HEK293T (cell line): ENCODE results near the gene CTIF.

Experiments
- CTCF ChIA-PET: fragments of 350-600 bp; formaldehyde crosslinking; extraction: SDS; loops from one replicate; lab custom pipeline; 2021; ENCODE audit warnings: antibody characterized with exemption, inconsistent platforms; lab: Yijun Ruan, JAX
- POLR2A ChIA-PET: fragments of 350-600 bp; formaldehyde crosslinking; extraction: SDS; loops from one replicate; lab custom pipeline; 2020; ENCODE audit warnings: antibody characterized with exemption, inconsistent platforms; lab: Yijun Ruan, JAX
- DNase-seq: peaks from one replicate; pipeline ENCODE4 v3.0.0; 2012; ENCODE audit warnings: mixed read lengths; ENCODE audit errors: extremely low spot score
- ARNT ChIP-seq: fragments of 450-650 bp; IDR thresholded peaks from 2 replicates; pipeline ENCODE4 v1.6.1; 2017; ENCODE audit warnings: mild to moderate bottlenecking
- BHLHE40 ChIP-seq: fragments of 450-650 bp; IDR thresholded peaks from 2 replicates; pipeline ENCODE4 v1.6.1; 2016; ENCODE audit warnings: mild to moderate bottlenecking, moderate library complexity, borderline replicate concordance
- CTBP1 ChIP-seq: fragments of 450-650 bp; IDR thresholded peaks from 2 replicates; pipeline ENCODE4 v1.6.1; 2016; ENCODE audit warnings: borderline replicate concordance
- ELF4 ChIP-seq: fragments of 450-650 bp; IDR thresholded peaks from 2 replicates; pipeline ENCODE4 v1.6.1; 2017; ENCODE audit warnings: antibody characterized with exemption
- FOXA1 ChIP-seq: fragments of 450-650 bp; IDR thresholded peaks from 2 replicates; pipeline ENCODE4 v1.6.1; 2016; ENCODE audit warnings: mild to moderate bottlenecking
- FOXK2 ChIP-seq: fragments of 450-650 bp; IDR thresholded peaks from 2 replicates; pipeline ENCODE4 v1.6.1; 2016; ENCODE audit warnings: mild to moderate bottlenecking
- FOXM1 ChIP-seq: fragments of 450-650 bp; IDR thresholded peaks from 2 replicates; pipeline ENCODE4 v1.6.1; 2017; ENCODE audit warnings: mild to moderate bottlenecking, borderline replicate concordance
- HDGF ChIP-seq: fragments of 450-650 bp; IDR thresholded peaks from 2 replicates; pipeline ENCODE4 v1.6.1; 2017; ENCODE audit warnings: antibody characterized with exemption, borderline replicate concordance
- L3MBTL2 ChIP-seq: fragments of 450-650 bp; conservative IDR thresholded peaks from 2 replicates; pipeline ENCODE4 v1.6.1; 2016; ENCODE audit warnings: mild to moderate bottlenecking
- LEF1 ChIP-seq: fragments of 450-650 bp; IDR thresholded peaks from 2 replicates; pipeline ENCODE4 v1.6.1; 2017; ENCODE audit warnings: mild to moderate bottlenecking, borderline replicate concordance
- NFRKB ChIP-seq: fragments of 450-650 bp; IDR thresholded peaks from 2 replicates; pipeline ENCODE4 v1.6.1; 2016; ENCODE audit warnings: mild to moderate bottlenecking, moderate library complexity
- SP1 ChIP-seq: fragments of 450-650 bp; IDR thresholded peaks from 2 replicates; pipeline ENCODE4 v1.6.1; 2017
- SUZ12 ChIP-seq: fragments of 450-650 bp; IDR thresholded peaks from 2 replicates; pipeline ENCODE4 v1.6.1; 2016; ENCODE audit warnings: mild to moderate bottlenecking
- TARDBP ChIP-seq: fragments of 450-650 bp; IDR thresholded peaks from 2 replicates; pipeline ENCODE4 v1.6.1; 2016
- ZNF384 ChIP-seq: fragments of 450-650 bp; IDR thresholded peaks from 2 replicates; pipeline ENCODE4 v1.6.1; 2016
- TF ChIP-seq, protein P1 (sequence below): fragments of 450-650 bp; IDR thresholded peaks from 2 replicates; pipeline ENCODE4 v1.6.1; 2016

Gene CTIF

GRCh38 chr18:48899558-48900174 lies 360.8 kb downstream of the CTIF start:
- DNase-seq, result no peak
- TF ChIP-seq LEF1 (no peak), ARNT (no peak), NFRKB (no peak), FOXK2 (no peak), HDGF (no peak), BHLHE40 (no peak), ELF4 (no peak), FOXA1 (no peak), SUZ12 (no peak), L3MBTL2 (no peak), TARDBP (no peak)
- TF ChIP-seq, protein P1, sequence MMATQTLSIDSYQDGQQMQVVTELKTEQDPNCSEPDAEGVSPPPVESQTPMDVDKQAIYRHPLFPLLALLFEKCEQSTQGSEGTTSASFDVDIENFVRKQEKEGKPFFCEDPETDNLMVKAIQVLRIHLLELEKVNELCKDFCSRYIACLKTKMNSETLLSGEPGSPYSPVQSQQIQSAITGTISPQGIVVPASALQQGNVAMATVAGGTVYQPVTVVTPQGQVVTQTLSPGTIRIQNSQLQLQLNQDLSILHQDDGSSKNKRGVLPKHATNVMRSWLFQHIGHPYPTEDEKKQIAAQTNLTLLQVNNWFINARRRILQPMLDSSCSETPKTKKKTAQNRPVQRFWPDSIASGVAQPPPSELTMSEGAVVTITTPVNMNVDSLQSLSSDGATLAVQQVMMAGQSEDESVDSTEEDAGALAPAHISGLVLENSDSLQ, result no peak
- ChIA-PET POLR2A (no interaction called here), CTCF (no interaction called here)

DNA sequence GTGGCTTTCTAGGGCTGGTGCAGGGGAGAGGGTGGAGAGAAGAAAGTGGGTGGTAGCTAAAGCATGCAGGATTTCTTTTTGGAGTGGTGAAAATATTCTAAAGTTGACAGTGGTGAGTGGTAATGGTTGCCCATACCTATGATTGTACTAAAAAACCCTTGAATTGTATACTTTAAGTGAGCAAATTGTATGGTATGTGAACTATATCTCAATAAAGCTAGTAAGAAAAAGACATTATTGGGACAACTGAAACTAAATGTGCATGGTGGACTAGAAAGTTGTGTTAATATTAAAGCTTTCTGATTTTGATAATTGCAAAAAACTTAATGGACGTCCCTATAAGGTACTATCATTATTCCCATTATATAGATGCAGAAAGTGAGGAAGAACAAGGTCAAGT lies 361.6 kb downstream of the CTIF start:
- ChIA-PET CTCF (no interaction called here), POLR2A (no interaction called here)
- TF ChIP-seq NFRKB, result no peak
- TF ChIP-seq ARNT, result no peak
- TF ChIP-seq SUZ12, result no peak
- no peak for TF ChIP-seq HDGF
- no peak for TF ChIP-seq FOXK2
- no peak for TF ChIP-seq L3MBTL2
- no peak for TF ChIP-seq FOXM1
- TF ChIP-seq TARDBP, result no peak
- TF ChIP-seq LEF1, result no peak
- no peak for TF ChIP-seq CTBP1
- no peak for TF ChIP-seq BHLHE40
- TF ChIP-seq FOXA1, result no peak
- no peak for TF ChIP-seq ELF4
- TF ChIP-seq ZNF384, result no peak
- no peak for TF ChIP-seq SP1
- TF ChIP-seq, protein P1, result no peak
- no peak for DNase-seq

DNA sequence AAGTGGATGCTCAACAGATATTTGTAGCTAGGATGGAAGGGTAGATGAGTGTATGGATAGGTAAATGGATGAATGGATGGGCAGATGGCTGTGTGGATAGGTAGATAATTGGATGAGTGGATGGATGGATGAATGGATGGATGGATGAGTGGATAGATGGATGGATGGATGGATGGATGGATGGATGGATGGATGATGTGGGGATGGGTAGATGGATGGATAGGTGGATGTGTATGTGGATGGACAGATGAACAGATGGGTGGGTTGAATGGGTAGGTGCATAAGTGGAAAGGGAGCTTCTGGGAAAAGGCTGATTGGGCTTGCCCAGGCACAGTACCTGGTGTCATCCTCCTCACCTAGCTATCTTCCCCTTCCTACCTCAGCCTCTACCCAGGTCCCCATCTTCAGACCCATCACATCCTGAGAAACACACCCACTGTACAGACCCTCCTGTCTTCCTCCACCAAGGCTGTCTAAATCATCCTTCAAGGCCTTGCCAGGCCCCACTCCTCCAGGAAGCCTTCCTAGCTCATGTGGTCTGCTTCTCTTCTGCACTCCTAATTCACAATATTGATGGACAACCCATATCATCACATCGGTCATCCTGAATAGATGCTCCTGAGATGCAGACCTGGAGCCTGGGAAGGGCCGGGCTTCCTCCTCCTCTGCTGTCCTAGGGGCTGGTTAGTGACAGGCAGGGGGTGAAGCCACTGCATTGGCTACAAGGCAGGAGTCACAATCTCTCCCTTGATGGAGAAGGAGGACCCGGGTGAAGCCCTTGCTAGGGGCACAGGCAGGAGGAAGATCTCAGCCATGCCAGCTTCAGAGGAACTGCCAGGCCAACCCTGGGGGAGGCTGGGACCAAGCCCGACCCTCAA lies 362.6 kb downstream of the CTIF start:
- TF ChIP-seq NFRKB (no peak), FOXM1 (no peak)
- no peak for DNase-seq
- ChIA-PET POLR2A (interaction anchor here (0.5 kb wide), 1 partner anchor 673 kb away, joined by 3 read pairs; no protein-coding TSS in a partner anchor), CTCF (interaction anchor here (0.5 kb wide), 1 partner anchor 52 kb away, joined by 3 read pairs; no protein-coding TSS in a partner anchor)

DNA sequence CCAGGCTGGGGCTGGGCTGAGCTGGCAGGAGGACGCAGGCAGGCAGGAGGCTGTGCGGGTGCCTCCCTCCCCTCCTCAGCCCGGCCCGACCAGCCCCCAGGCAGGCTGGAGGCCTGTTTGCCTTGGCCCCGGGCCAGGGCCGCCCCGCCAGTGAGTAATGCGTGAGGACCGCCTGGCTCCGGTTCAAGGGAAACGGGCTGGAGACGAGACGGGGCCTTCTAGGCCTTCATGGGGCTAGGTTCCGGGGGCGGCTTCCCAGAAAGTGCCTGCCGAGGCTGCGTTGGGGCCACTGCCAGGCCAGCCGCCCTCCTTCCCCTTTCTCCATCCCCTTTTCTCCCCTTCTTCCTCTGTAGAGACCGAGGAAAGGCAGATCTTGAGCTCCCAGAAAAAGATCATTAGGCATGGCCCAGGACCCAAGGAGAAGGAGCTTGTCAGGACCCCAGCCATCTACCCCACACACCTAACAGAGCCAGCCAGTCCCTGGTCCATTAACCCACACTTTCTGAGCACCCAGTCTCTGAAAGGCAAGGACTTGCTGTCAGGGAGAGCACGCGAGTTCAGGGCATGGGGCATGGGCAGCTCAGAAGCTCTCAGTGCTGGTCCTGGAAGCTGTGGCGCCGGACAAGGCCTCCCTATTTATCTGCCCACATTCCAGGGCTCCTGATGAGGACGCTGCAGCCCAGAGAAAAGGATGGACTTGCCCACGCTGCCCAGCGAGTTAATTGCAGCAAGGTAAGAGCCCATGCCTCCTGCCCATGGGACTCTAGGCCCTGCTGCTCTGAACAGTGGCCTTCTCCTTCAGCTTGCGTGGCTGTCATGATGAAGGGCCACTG lies 363.4 kb downstream of the CTIF start:
- ChIA-PET CTCF (interaction anchor here (0.5 kb wide), 1 partner anchor 53 kb away, joined by 3 read pairs; no protein-coding TSS in a partner anchor), POLR2A (interaction anchor here (0.5 kb wide), 1 partner anchor 672 kb away, joined by 3 read pairs; no protein-coding TSS in a partner anchor)
- peak; percentile 72 for DNase-seq
- TF ChIP-seq, protein P1, result no peak
- TF ChIP-seq L3MBTL2, result no peak
- no peak for TF ChIP-seq ELF4
- TF ChIP-seq FOXM1, result no peak
- no peak for TF ChIP-seq SUZ12
- no peak for TF ChIP-seq FOXK2
- no peak for TF ChIP-seq NFRKB

GRCh38 chr18:48902856-48903601 lies 364.2 kb downstream of the CTIF start:
- ChIA-PET CTCF (no interaction called here), POLR2A (no interaction called here)

More at GRCh38 chr18:48902856-48903601, 364.2 kb downstream of the CTIF start:
- no peak for DNase-seq
- no peak for TF ChIP-seq TARDBP
- no peak for TF ChIP-seq LEF1
- TF ChIP-seq, protein P1, result no peak
- no peak for TF ChIP-seq FOXM1
- TF ChIP-seq L3MBTL2, result no peak
- no peak for TF ChIP-seq FOXK2
- no peak for TF ChIP-seq NFRKB
- no peak for TF ChIP-seq SUZ12
